ENCODE measurements around the gene KRIT1.
"Not testable (repeated sequence)": the region's sequence is repeated elsewhere in the genome, so short reads cannot be mapped to it uniquely, and the experiment has no call there.

Gene KRIT1

DNA sequence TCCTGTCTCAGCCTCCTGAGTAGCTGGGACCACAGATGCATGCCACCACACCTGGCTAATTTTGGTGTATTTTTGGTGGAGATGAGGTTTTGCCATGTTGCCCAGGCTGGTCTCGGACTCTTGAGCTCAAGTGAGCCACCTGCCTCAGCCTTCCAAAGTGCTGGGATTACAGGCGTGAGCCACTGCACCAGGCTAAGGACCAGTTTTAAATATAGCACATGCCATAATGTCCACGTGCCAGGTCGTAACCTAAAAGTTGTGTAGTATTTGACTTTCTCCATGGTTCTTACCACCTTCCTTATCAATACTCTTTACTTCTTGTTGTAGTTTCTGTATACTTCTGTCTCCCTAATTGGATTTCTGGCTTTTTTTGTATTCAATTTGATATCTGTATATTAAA lies 13.3 kb upstream of the KRIT1 start:
- H3K9ac ChIP-seq (ENCODE audit: low read length), result no peak overlapping the region
- H2AFZ ChIP-seq (ENCODE audit: low read length), result no peak overlapping the region
- no peaks in the 10 kb centered on the region for H3F3A ChIP-seq (ENCODE audit: insufficient read depth, low read length)
- H3K27ac ChIP-seq (ENCODE audit: low read depth, low read length, poor library complexity, severe bottlenecking), result no peak overlapping the region
- no peak overlapping the region for H3K4me2 ChIP-seq (ENCODE audit: low read length)
- peaks cover 24% of the 10 kb centered on the region for H3K36me3 ChIP-seq (ENCODE audit: insufficient read depth, low read length)
- H3K9me2 ChIP-seq (ENCODE audit: low read depth, low read length), result no peaks in the 10 kb centered on the region
- no peaks in the 10 kb centered on the region for H3K27me3 ChIP-seq (ENCODE audit: insufficient read depth, low read length)
- no peak overlapping the region for H3K4me3 ChIP-seq (ENCODE audit: low read depth, low read length, poor library complexity, severe bottlenecking)
- H3K79me2 ChIP-seq (ENCODE audit: insufficient read depth, low read length), result peaks cover 74% of the 10 kb centered on the region
- H4K20me1 ChIP-seq (ENCODE audit: insufficient read depth, low read length), result no peaks in the 10 kb centered on the region
- TF ChIP-seq, protein P1, sequence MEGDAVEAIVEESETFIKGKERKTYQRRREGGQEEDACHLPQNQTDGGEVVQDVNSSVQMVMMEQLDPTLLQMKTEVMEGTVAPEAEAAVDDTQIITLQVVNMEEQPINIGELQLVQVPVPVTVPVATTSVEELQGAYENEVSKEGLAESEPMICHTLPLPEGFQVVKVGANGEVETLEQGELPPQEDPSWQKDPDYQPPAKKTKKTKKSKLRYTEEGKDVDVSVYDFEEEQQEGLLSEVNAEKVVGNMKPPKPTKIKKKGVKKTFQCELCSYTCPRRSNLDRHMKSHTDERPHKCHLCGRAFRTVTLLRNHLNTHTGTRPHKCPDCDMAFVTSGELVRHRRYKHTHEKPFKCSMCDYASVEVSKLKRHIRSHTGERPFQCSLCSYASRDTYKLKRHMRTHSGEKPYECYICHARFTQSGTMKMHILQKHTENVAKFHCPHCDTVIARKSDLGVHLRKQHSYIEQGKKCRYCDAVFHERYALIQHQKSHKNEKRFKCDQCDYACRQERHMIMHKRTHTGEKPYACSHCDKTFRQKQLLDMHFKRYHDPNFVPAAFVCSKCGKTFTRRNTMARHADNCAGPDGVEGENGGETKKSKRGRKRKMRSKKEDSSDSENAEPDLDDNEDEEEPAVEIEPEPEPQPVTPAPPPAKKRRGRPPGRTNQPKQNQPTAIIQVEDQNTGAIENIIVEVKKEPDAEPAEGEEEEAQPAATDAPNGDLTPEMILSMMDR (IDR thresholded peaks at IDR 0.05; ENCODE audit: low read length), result no peak
- no peak for TF ChIP-seq EZH2 (IDR thresholded peaks at IDR 0.05; ENCODE audit: borderline replicate concordance, low read length)
- H3K9me3 ChIP-seq (ENCODE audit: low read length), result peaks cover 12% of the 10 kb centered on the region
- peaks cover 4% of the 10 kb centered on the region for H3K4me1 ChIP-seq (ENCODE audit: insufficient read depth, low read length, severe bottlenecking)

- Histone ChIP-seq H4K20me1 (ENCODE audit: insufficient read depth, low read length) (no peaks in the 10 kb centered on the region), H3K27me3 (ENCODE audit: insufficient read depth, low read length) (no peaks in the 10 kb centered on the region), H3F3A (ENCODE audit: insufficient read depth, low read length) (no peaks in the 10 kb centered on the region), H3K36me3 (ENCODE audit: insufficient read depth, low read length) (peaks cover 32% of the 10 kb centered on the region), H3K79me2 (ENCODE audit: insufficient read depth, low read length) (peaks cover 86% of the 10 kb centered on the region), H3K4me2 (ENCODE audit: low read length) (no peak overlapping the region), H2AFZ (ENCODE audit: low read length) (no peak overlapping the region), H3K27ac (ENCODE audit: low read depth, low read length, poor library complexity, severe bottlenecking) (no peak overlapping the region), H3K9ac (ENCODE audit: low read length) (no peak overlapping the region), H3K4me3 (ENCODE audit: low read depth, low read length, poor library complexity, severe bottlenecking) (no peak overlapping the region), H3K4me1 (ENCODE audit: insufficient read depth, low read length, severe bottlenecking) (peaks cover 15% of the 10 kb centered on the region), H3K9me3 (ENCODE audit: low read length) (peaks cover 7% of the 10 kb centered on the region; the same call in 1 of the 2 replicates), H3K9me2 (ENCODE audit: low read depth, low read length) (no peaks in the 10 kb centered on the region)
- TF ChIP-seq, protein P1 (IDR thresholded peaks at IDR 0.05; ENCODE audit: low read length), result no peak
- TF ChIP-seq EZH2 (IDR thresholded peaks at IDR 0.05; ENCODE audit: borderline replicate concordance, low read length), result no peak
Observed at GRCh38 chr7:92255308-92255707, 9.6 kb upstream of the KRIT1 start.

DNA sequence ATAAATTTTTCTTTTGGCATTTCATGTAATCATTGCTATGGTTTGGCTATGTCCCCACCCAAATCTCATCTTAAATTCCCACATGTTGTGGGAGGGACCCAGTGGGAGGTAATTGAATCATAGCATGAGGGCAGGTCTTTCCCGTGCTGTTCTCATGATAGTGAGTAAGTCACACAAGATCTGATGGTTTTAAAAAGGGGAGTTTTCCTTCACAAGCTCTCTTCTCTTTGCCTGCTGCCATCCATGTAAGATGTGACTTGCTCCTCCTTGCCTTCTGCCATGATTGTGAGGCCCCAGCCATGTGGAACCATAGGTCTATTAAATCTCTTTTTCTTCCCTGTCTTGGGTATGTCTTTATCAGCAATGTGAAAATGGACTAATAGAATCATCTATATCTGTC lies 9.1 kb upstream of the KRIT1 start:
- Histone ChIP-seq H3K79me2 (ENCODE audit: insufficient read depth, low read length) (peaks cover 88% of the 10 kb centered on the region), H3K4me1 (ENCODE audit: insufficient read depth, low read length, severe bottlenecking) (peaks cover 15% of the 10 kb centered on the region), H3K36me3 (ENCODE audit: insufficient read depth, low read length) (peaks cover 30% of the 10 kb centered on the region)
- not testable (repeated sequence) for H3K9me2 ChIP-seq (ENCODE audit: low read depth, low read length); H3K4me2 ChIP-seq (ENCODE audit: low read length); H3K9ac ChIP-seq (ENCODE audit: low read length); H3K9me3 ChIP-seq (ENCODE audit: low read length); H3K27ac ChIP-seq (ENCODE audit: low read depth, low read length, poor library complexity, severe bottlenecking); H4K20me1 ChIP-seq (ENCODE audit: insufficient read depth, low read length); H3F3A ChIP-seq (ENCODE audit: insufficient read depth, low read length); H3K27me3 ChIP-seq (ENCODE audit: insufficient read depth, low read length); H3K4me3 ChIP-seq (ENCODE audit: low read depth, low read length, poor library complexity, severe bottlenecking); H2AFZ ChIP-seq (ENCODE audit: low read length)

GRCh38 chr7:92253251-92253650 lies 7.5 kb upstream of the KRIT1 start:
- Histone ChIP-seq H3F3A (ENCODE audit: insufficient read depth, low read length) (no peaks in the 10 kb centered on the region), H3K79me2 (ENCODE audit: insufficient read depth, low read length) (peaks cover 93% of the 10 kb centered on the region), H3K36me3 (ENCODE audit: insufficient read depth, low read length) (peaks cover 30% of the 10 kb centered on the region), H3K9me3 (ENCODE audit: low read length) (peaks cover 7% of the 10 kb centered on the region; the same call in 1 of the 2 replicates), H3K4me3 (ENCODE audit: low read depth, low read length, poor library complexity, severe bottlenecking) (no peak overlapping the region), H3K4me1 (ENCODE audit: insufficient read depth, low read length, severe bottlenecking) (peaks cover 16% of the 10 kb centered on the region), H3K27ac (ENCODE audit: low read depth, low read length, poor library complexity, severe bottlenecking) (no peak overlapping the region), H3K9me2 (ENCODE audit: low read depth, low read length) (no peaks in the 10 kb centered on the region), H3K27me3 (ENCODE audit: insufficient read depth, low read length) (no peaks in the 10 kb centered on the region), H3K4me2 (ENCODE audit: low read length) (no peak overlapping the region), H4K20me1 (ENCODE audit: insufficient read depth, low read length) (no peaks in the 10 kb centered on the region), H3K9ac (ENCODE audit: low read length) (no peak overlapping the region), H2AFZ (ENCODE audit: low read length) (no peak overlapping the region)
- TF ChIP-seq, protein P1 (IDR thresholded peaks at IDR 0.05; ENCODE audit: low read length), result no peak
- no peak for TF ChIP-seq EZH2 (IDR thresholded peaks at IDR 0.05; ENCODE audit: borderline replicate concordance, low read length)

All from OCI-LY1 (cell line).